Small intestine (tissue), 7 donors: ENCODE data around the gene EGLN1. TPM values are rescaled to one million over a fixed set of nuclear protein-coding genes. Genes with fewer than 3 reads are reported as not detected.
"Not testable (repeated sequence)": the region's sequence is repeated elsewhere in the genome, so short reads cannot be mapped to it uniquely, and the experiment has no call there.

Experiments used
- DNase-seq, 2 donors: peaks; one replicate each; pipeline versions ENCODE4 v3.0.0 to v3.0.0-alpha.2; 2013
- FAIRE-seq: peaks from 2 replicates; lab custom pipeline; 2012; peaks lifted over from hg19 to GRCh38; lab: Jason Lieb, UNC
- H3K27ac ChIP-seq, 3 donors: one replicate each; pipeline ENCODE4 v1.5.1; 2013; ENCODE audit warnings: low read length in 2 of 3, mild to moderate bottlenecking in 2 of 3, control low read depth in 1 of 3, inconsistent platforms in 1 of 3, low read depth in 1 of 3, moderate library complexity in 1 of 3
- H3K27me3 ChIP-seq, 3 donors: one replicate each; pipeline ENCODE4 v1.6.1; 2013; ENCODE audit warnings: low read length in 3 of 3, inconsistent platforms in 1 of 3; ENCODE audit not compliant: control insufficient read depth in 3 of 3, insufficient read depth in 3 of 3
- H3K36me3 ChIP-seq, 3 donors: one replicate each; pipeline ENCODE4 v1.6.1; 2013; ENCODE audit warnings: low read length in 3 of 3, inconsistent platforms in 1 of 3, low read depth in 1 of 3, mild to moderate bottlenecking in 1 of 3, moderate library complexity in 1 of 3; ENCODE audit not compliant: control insufficient read depth in 3 of 3, insufficient read depth in 2 of 3
- H3K4me1 ChIP-seq, 3 donors: one replicate each; pipeline ENCODE4 v1.6.1; 2013; ENCODE audit warnings: low read length in 2 of 3, inconsistent platforms in 1 of 3, low read depth in 1 of 3, mild to moderate bottlenecking in 1 of 3, moderate library complexity in 1 of 3; ENCODE audit not compliant: control insufficient read depth in 3 of 3, insufficient read depth in 2 of 3
- H3K4me3 ChIP-seq, 3 donors: one replicate each; pipeline ENCODE4 v1.5.1; 2013; ENCODE audit warnings: low read length in 3 of 3, control low read depth in 1 of 3, inconsistent platforms in 1 of 3, low read depth in 1 of 3, mild to moderate bottlenecking in 1 of 3, moderate library complexity in 1 of 3
- H3K9me3 ChIP-seq, 2 donors: one replicate each; pipeline ENCODE4 v1.6.1; 2013; ENCODE audit warnings: low read depth in 1 of 2, low read length in 1 of 2; ENCODE audit not compliant: control insufficient read depth in 2 of 2, insufficient read depth in 1 of 2
- WGBS, 3 donors: extraction: QIAGEN DNeasy Blood & Tissue Kit; methylation state at CpG; one replicate each; pipeline ENCODE4 v1.1.7; 2013; 5-methylcytosine and 5-hydroxymethylcytosine counted together
- polyA plus RNA-seq, 4 donors: library from polyadenylated mRNA; stranded (reverse) in 3 of 4; unstranded in 1 of 4; fragments of 200-250 nt in 3 of 4; fragments of 120-200 nt in 1 of 4; gene quantifications; one replicate each; pipeline versions ENCODE4 v1.2.1 to v1.2.3, GENCODE V29; 2013
- donor health status: healthy with polysubstance abuse.
- donor health status: control.
- donor health status: control.
- donor health status: Bipolar disorder and iron deficiency.
- donor health status: healthy.

The EGLN1 gene
- polyA plus RNA-seq, 4 donors, result 15.1 to 27.8 (median 22.2) TPM

DNA sequence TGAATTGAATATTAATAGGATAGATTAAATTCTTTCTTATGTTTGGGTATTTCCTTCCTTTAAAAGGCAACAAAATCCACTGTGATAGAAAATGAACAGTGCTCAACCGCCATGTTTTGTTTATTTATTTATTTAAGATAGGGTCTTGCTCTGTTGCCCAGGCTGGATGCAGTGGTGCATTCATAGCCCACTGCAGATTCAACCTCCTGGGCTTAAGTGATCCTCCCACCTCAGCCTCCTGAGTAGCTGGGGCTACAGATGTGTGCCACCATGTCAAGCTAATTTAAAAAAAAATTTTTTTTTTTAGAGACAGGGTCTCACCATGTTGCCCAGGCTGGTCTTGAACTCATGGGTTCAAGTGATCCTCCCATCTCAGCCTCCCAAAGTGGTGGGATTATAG is 73.2 kb downstream of the EGLN1 start:
- peaks cover 3 to 27% (median 18%) of the 10 kb centered on the region in 3 donors for H3K36me3 ChIP-seq
- H3K4me3 ChIP-seq, H3K27me3 ChIP-seq, H3K27ac ChIP-seq, H3K9me3 ChIP-seq, DNase-seq, FAIRE-seq, H3K4me1 ChIP-seq: not testable (repeated sequence)
- WGBS, 3 donors, result 93 to 100% (median 94%) methylated on average over 1 of the region's 1 CpG

DNA sequence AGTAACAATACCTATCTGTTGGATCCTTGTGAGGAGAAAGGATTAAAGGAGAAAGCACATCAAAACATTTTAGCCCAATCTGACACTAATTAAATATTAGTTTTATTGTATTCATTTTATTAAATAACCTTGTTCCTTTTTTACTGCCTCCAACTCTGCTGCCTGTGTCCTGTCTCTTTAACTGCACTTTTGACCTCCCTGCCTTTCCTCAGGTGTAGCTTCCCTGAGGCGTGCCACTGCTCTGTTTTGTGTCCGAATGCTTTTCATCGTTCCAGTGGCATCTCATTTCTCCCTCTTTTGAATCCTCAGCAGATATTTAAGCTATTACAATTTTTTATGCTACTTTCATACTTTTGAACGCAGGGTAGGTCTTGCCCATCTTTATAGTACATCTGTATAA is 73.6 kb downstream of the EGLN1 start:
- no peak overlapping the region for H3K27ac ChIP-seq
- FAIRE-seq, result no peak
- H3K4me1 ChIP-seq, result no peaks in the 10 kb centered on the region
- H3K27me3 ChIP-seq, result no peaks in the 10 kb centered on the region
- peaks cover 3 to 27% (median 18%) of the 10 kb centered on the region in 3 donors for H3K36me3 ChIP-seq
- H3K9me3 ChIP-seq, result no peaks in the 10 kb centered on the region
- H3K4me3 ChIP-seq, result no peak overlapping the region
- 89 to 96% (median 92%) methylated on average over 4 of the region's 4 CpGs for WGBS, 3 donors
- no peak for DNase-seq

DNA sequence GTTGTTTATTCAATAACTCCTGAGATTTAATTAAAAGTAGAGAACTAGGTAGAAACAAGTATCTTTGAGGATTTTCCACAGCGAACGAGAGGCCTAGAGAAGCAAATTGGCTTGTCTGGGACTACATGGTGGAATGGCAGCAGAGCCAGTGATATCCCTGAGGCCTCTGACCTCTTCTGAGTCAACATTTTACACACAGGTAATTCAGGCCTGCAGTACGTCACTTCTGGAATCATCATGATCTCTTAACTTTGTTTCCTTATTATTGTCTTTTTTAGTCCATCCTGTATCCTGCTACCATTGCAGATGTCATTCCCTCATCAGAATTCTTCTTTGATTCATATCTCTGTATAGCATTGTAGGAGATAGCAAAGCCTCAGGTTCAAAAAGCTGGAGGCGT is 74.1 kb downstream of the EGLN1 start:
- Histone ChIP-seq H3K4me1 (no peaks in the 10 kb centered on the region), H3K27ac (no peak overlapping the region), H3K27me3 (no peaks in the 10 kb centered on the region), H3K4me3 (no peak overlapping the region), H3K36me3 (peaks cover 3 to 27% (median 18%) of the 10 kb centered on the region in 3 donors), H3K9me3 (no peaks in the 10 kb centered on the region)
- 92 to 97% (median 94%) methylated on average over 4 of the region's 4 CpGs for WGBS, 3 donors
- DNase-seq, result no peak
- no peak for FAIRE-seq

DNA sequence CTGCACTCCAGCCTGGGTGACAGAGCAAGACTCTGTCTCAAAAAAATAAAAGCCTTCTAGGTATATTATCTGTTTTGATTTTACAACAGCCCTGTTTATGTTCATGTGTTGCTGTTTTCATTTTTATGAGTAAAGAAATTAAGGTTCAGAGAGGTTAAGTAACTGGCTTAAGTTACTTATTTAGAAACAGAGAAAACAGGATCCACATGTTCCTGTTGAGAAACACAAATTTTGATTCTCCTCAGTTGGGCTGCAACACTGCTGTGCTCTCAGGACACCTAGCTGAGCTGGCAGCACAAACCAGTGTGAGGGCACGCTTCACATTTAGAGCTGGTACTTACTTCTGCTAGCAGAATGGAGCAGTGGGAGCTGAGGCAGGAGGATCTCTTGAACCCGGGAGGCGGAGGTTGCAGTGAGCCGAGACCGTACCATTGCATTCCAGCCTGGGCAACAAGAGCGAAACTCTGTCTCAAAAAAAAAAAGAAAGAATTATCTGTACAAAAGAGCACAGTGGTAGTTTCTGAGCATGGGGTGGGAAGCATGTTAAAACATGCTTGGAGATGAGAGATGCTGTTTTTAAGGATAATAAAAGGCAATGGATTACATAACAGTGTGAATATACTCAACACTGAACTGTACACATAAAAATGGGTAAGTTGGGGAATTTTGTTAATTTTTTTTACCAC is 81.6 kb downstream of the EGLN1 start:
- DNase-seq, result no peak
- Histone ChIP-seq H3K4me3 (no peak overlapping the region), H3K27me3 (no peaks in the 10 kb centered on the region), H3K36me3 (peaks cover 0 to 12% (median 2%) of the 10 kb centered on the region in 3 donors), H3K27ac (no peak overlapping the region), H3K4me1 (peaks cover 0 to 10% (median 9%) of the 10 kb centered on the region in 3 donors), H3K9me3 (no peaks in the 10 kb centered on the region)
- 87 to 98% (median 96%) methylated on average over 6 of the region's 6 CpGs for WGBS, 3 donors
- no peak for FAIRE-seq

DNA sequence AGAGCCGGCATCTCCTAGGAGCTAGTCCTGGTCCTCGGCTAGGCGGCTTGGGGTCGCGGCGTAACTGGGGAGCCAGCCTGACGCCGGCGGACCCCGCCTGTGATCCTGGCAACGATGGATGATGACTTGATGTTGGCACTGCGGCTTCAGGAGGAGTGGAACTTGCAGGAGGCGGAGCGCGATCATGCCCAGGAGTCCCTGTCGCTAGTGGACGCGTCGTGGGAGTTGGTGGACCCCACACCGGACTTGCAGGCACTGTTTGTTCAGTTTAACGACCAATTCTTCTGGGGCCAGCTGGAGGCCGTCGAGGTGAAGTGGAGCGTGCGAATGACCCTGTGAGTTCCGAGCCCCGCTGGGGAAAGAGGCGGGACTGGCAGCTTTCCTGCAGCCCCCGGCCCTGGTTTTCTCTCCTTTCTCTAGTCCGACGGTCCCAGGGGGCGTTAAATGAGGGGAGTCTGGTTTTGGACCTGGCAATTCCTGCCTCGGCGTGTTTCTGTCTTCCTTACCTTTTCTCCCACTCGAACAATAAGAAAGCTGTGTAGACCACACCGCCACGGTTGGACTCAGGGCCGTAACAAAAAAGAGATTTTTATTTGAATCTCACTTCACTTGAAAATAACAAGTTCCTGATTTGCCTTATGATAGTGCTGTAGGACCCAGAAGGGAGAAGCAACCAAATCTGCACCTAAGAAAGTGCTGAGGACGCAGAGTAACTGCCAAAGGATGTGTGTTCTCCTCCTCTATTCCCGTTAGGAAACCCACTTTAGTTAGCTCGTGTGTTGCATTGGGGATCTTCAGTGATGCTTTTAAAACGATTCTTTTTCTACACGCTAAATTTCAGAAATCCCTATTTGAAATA is 83.6 kb downstream of the EGLN1 start, which contains the start of gene SPRTN:
Gene SPRTN (plus strand): TSS at position 24 of the 859 bp plus-strand sequence. CDS start 91 bp downstream, at position 115.
- peaks cover 0 to 16% (median 13%) of the 10 kb centered on the region in 3 donors for H3K4me1 ChIP-seq
- peak within 1 kb of the TSS; percentile 85 to 90 (median 86) for H3K4me3 ChIP-seq
- peak within 1 kb of the TSS; percentile 77 to 98 (median 98) for H3K27ac ChIP-seq
- H3K9me3 ChIP-seq, result no peaks in the 10 kb centered on the region
- 0 to 1% (median 0%) methylated on average over 43 of the region's 43 CpGs for WGBS, 3 donors
- FAIRE-seq (no peak), DNase-seq (peak in 1 of 2 donors; percentile 26)
- H3K36me3 ChIP-seq, result peaks cover 0 to 12% (median 0%) of the 10 kb centered on the region in 3 donors
- H3K27me3 ChIP-seq, result no peaks in the 10 kb centered on the region

DNA sequence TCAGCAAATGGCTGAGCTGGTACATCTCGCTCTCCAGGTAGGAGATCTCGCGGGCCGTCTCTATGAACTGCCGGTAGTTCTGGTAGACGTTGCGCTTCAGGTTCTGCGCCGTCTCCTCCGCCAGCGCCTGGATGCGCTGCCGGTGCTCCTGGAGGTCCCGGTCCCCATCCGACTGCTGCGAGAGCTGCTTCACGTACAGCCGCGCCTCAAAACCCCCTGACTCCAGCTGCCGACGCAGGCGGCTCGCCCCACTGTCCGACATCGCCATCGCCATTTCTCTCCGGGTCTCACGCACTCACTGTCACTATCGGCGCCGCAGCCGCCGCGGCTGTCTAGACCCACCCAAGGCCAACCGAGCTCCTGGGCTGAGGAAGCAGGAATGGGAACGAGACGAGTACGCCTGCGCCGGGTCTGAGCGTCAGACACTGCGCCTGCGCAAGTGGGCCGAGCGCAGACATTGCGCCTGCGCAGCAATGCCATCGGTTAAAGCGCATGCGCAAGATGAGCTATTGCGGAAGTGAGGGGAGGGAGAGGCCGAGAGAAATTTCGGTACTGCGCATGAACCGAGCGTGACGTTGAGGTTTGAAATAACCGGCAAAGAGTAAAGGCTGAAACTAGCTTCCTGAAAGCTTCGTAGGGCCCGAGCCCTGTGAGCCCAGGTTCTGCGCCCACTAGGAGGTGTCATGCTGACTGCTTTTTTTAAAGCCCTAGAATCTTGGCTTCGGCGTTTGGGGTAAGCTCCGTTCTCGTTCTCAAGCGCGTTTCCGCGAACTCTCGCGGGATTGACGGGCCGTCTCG is 84.4 kb downstream of the EGLN1 start, which contains the start of gene EXOC8:
Gene EXOC8 (minus strand): TSS at position 381 of the 798 bp plus-strand sequence. CDS start 107 bp downstream, at position 274.
- WGBS, 3 donors, result 0 to 1% (median 0%) methylated on average over 74 of the region's 74 CpGs
- peak within 1 kb of the TSS; percentile 77 to 98 (median 98) for H3K27ac ChIP-seq
- H3K4me3 ChIP-seq, result peak within 1 kb of the TSS; percentile 85 to 90 (median 86)
- H3K4me1 ChIP-seq, result peaks cover 0 to 16% (median 13%) of the 10 kb centered on the region in 3 donors
- H3K27me3 ChIP-seq, result no peaks in the 10 kb centered on the region
- DNase-seq, result peak; percentile 99
- H3K36me3 ChIP-seq, result peaks cover 0 to 10% (median 0%) of the 10 kb centered on the region in 3 donors
- FAIRE-seq, result no peak
- H3K9me3 ChIP-seq, result no peaks in the 10 kb centered on the region

DNA sequence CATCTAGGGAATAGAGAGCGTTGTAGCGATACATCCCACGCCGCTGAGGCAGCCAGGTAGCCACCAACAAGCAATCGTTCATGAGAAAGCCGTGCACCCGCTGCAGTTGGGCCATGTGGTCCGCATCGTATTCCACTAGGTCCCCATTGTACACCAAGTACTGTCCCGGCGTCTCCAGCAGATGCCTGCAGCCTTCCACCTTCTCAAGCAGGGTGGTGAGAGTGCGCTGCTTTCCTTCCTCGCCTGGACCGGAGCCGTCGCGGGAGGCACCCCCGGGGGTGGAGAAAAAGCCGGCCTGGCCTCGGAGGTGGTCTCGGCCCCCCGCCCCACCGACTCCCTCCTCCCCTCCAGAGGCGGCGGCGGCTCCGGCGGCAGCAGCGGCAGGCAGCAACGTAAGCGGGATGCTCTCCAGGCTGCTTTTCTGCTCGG is 85.0 kb downstream of the EGLN1 start:
- peak overlapping the region; percentile 77 to 98 (median 98) for H3K27ac ChIP-seq
- peaks cover 0 to 10% (median 0%) of the 10 kb centered on the region in 3 donors for H3K36me3 ChIP-seq
- no peaks in the 10 kb centered on the region for H3K9me3 ChIP-seq
- DNase-seq (peak in 1 of 2 donors; percentile 6), FAIRE-seq (no peak)
- H3K27me3 ChIP-seq, result no peaks in the 10 kb centered on the region
- H3K4me1 ChIP-seq, result peaks cover 0 to 16% (median 13%) of the 10 kb centered on the region in 3 donors
- H3K4me3 ChIP-seq, result peak overlapping the region; percentile 81 to 90 (median 86)
- 1% methylated on average over 30 to 32 of the region's 32 CpGs for WGBS, 3 donors
